HL-60/S4 (cell line): ENCODE results near the gene POP7.

Experiments used
- in situ Hi-C: fragments of 300-500 bp; cut with MboI; formaldehyde crosslinking; loops from 2 replicates; pipeline ENCODE4 v1.14.3; 2022; ENCODE audit warnings: low sequenced_read_pairs

The POP7 gene

DNA sequence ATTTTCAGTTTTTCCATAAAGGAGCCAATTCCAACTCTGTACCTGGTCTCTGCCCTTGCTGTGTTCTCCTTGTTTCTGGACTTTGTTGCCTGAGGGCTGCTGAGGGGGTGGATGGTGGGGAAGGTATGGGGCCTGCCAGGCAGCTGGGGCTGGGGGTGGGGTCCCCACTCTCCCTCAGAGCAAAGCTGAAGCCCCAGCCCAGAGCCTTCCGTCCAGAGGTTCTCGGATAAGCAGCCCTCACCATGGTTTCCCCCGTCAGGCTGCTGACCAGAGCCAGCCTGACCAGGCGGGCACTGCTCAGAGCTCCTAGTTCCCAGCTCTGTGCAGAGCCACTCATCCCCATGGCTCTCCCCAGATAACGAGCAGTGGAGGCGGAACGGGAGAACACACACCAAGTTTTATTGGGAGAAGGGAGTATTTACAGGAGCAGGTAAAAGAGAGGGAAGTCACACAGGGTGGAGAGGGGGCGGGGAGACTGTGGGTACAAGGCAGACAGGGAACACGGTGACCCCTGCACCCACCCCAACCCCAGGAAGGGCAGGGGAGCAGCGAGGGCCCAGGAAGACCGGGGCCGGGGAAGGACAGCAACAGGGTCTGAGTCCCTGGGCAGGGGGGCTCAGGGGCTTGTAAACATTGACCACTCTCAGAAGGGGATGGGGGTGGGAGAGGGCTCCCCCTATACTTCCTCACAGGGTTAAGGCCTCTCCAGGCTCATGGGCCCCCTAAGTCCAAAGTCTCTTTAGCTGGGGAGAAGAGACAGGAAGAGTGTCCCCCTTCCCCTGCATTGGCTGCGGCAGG, 26.6 kb upstream of the POP7 start:
- in situ Hi-C loops: no loop called here

DNA sequence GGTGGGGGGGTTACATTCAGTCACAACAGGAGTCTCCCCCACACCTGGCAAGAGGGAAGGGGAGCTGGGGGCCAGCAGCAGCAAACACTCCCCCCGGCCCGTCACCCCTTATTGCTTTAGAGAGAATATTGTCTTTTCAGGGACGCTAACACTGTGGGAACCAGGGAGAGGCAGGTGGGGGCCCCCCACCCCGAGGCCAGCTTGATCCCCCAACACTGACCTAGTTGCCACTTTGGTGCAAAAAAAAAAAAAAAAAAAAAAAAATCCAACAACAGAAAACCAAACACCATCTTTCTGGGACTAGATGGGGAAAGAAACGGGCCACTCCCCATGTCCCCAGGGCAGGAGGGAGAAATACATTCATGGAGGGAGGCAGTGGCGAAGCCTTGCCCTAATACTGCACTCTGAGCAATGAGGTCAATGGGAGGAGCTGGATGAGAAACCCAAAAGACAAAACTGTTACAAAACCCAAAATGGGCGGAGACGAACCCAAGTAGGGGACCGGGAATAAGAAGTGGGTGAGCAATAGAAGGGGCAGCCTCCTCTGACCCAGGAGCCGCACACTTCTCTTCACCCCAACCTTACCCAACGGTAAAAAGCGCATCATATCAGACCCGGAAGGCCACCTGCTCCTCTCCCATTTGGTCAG, 25.9 kb upstream of the POP7 start:
- in situ Hi-C loops: no loop called here

DNA sequence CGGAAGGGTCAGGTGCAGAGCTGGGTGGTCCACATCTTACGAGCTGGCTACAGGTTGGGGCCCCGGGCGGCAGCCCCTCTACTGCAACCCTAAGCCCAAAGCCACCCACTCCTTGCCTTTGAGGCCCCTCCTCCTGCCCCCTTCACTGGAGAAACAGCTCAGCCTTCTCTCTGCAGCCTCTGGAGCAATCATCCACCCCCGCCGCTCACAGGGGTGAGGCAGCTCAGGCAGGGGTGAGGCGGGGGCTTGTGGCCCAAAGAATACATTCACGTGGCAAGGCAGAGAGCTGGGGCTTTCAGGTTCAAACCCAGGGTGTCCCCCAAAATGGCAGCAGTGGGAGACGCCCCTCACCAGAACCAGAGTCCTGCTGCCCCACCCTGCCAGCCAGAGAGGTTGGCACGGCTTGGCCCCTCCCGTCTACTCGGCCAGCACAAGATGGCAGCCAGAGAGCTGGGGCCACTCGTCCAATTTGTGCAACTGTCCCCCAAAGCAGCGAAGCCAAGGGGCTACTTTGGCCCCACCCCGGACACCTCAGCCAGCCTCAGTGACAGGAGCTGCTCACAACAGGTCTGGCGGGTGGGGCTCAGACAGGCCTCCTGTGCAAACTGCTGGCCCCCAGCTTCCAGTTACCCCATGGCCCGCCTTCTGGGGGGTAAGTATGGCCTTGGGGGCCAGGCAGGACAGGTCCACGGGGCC, 25.2 kb upstream of the POP7 start:
- in situ Hi-C loops: no loop called here

DNA sequence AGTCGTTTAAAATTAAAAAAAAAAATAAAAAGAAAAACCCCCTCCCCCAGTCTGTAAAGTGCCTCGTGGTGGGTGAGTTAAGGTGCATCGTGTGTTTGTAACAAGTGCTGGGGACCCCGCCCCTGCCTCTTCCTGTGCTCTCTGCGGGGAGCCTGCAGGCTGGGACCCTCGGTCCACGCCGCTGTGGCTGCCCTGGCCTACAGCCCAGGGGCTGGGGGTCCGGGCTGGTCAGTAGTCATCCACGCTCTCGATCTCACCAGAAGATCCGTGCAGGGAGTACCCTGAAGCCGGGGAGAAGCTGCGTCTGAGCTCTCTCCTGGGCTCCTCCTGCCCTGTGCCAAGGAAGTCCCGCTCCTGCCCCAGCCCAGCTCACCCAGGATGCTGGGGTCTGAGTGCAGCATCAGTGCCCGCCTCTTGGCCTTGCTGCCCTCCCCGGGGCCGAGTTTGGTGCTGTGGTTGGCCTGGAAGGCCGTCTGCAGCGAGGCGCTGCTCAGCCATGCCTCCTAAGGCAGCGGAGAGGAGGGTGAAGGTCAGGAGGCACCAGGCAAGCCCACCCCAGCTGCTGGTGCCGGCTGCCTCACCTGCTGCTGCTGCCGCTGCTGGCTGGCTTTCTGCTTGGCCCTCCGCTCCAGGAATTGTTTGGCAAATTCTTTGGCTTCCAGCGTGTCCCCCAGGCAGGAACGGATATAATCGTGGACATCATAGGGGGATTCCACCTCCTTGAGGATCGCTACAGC, 24.3 kb upstream of the POP7 start:
- in situ Hi-C loops: no loop called here

DNA sequence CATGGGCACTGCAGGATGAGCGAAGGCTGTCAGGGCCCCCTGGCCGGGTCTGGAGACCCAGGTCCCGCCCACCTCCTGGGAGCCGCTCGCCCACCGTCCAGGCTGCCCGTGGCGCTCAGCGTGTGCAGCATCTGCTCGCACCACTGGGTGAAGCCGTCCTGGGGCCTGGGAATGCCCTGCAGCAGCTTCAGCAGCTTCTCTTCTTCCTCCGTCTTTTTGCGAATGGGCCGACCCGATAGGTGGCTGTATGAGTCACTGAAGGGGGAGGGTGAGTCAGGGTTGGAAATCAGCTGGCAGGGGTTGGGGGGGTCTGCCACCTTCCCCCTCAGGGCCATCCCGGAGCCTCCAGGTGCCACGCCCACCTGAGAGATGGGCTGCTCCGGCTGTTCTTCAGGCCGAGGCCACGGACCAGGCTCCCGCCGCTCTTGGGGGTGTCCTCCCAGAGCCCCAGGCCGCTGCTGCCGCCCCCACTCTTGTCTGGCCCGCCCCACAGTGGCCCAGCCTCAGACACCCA, 23.6 kb upstream of the POP7 start:
- in situ Hi-C loops: no loop called here

DNA sequence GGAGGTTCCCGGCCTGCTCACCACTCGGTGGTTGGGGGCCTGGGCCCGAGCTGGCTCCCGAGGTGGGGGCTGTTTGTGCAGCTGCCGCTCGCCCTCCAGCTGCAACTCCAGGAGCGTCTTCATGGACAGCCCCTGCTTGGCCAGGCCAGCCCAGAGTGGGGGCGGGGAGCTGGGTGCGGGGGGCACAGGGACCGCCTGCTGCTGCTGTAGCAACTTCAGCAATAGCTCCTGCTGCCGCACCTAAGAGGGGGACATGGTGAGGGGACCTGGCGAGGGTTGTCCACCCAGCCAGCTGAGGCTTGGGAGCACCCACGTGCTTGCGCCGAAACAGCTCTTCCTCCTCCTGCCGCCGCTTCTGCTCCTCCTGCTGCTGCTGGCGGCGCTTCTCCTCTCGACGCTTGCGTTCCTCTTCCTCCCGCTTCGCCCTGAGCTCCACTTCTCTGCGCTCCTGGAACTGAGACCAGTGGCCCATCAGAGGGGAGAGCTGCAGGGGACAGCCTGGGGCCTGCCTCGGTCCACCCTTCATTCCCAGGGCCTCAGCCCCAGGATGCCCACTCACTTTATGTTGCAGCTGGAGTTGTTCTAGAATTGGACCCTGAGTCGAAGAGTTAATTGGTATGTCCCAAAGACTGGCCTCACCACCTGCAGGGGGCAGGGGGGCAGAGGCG, 22.8 kb upstream of the POP7 start:
- in situ Hi-C loops: no loop called here

DNA sequence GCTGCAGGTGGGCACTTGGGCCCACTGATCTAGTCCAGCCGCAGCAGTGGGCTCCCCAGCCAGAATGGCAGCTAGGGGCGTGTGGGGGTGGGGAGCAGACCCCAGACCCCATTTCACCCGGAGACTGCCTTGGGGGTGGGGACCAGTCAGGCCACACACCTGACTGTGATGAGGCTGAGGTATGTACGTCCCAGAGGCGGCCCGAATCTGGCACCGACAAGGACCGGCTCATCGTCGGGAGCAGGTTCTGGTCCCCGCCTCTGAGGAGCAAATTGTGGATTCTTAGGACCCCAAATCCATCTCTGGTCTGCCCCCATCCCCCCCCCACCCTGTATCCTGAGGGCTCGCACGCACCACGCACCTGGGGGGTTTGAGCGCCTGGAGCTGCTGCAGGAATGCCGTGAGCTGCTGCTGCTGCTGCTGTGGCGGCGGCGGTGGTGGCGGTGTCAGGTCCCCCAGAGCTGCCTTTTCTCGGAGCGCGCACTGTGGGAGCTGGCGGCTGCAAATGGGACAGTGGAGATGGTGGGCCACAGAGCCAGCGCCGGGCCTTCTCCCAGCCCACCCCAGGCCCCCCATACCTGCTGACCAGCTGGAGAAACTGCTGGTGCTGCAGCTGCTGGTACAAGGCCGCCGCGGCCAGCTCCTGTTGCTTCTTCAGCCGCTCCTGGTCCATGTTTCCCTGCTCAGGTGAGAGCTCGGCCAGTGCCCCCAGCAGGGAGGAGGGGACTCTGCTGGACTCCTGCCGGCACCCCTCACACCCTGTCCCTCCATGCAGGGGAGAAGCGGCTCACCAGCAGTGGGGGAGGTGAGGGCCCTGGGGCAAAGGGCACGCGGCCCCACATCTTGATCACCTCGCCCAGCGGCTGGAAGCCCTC, 22.0 kb upstream of the POP7 start:
- in situ Hi-C loops: no loop called here

DNA sequence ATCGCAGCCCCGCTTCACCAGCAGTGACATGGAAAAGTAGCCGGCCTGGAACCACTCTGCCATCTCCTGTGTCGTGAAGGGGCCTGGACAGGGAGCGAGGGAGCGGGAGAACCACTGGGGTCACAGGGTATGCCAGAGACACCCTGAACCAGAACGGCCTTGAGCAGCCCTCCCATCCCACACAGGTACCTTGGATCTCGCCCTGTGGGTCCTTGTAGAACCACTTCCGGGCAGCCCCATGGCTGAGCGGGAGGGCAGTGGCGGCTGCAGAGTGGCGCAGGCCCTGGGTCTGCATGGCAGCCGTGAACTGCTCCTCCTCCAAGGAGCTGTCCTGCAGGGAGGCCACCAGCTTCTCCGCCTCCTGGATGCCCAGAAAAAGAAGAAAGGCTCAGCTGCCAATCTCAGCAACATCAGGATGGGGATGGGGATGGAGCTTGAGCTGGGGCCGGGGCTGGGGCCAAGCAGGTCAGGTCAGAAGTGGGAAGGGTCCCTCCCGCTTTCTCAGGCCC, 21.3 kb upstream of the POP7 start:
- in situ Hi-C loops: no loop called here

DNA sequence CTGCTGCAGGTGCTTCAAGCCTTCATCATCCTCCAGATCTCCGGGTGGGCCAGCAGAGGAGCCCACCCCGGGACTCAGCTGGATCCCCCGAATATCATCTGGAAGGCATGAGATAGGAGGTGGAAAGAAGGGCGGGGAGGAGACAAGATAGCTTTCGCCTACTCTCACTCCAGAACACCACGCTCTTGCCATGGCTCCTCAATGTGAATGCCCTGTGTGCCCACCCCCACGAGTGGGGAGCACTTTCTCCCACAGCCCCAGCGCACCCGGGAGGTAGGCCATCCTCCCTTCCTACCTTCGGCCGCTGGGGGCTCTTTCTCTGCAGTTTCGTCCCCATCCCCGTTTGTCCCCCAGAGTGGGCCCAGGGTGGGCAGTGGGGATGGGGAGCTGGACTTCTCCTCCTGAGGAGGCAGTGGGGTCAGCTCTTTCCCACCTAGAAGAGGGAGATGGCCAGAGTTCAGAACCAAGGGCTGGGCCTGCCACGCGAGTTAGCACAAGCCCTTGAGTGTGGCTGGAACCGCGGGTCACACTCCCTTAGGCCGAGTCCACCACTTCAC, 20.8 kb upstream of the POP7 start:
- in situ Hi-C loops: no loop called here

DNA sequence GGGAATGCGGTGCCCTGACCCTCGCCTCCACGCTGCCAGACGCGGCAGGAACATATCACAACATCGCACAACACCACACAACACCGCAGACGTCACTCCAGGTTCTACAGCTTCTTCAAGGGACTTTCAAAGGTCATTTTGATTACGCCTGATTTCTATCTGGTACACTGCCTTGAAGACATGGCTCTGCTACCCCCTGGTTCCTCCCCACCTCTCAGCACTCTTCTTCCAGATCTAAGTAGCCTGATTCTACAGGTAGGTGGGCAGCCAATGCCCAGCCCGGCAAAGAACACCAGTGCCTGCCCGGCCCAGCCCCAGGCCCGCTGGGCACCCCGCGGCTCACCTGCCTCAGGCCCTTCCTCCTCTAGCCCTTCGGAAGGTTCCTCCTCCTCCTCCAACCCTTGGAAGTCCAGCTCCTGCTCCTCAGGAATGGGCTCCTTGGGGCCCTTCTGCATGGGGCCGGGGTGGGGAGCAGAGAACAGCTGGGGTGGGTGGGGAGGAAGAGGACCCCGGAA, 20.2 kb upstream of the POP7 start:
- in situ Hi-C loops: no loop called here

DNA sequence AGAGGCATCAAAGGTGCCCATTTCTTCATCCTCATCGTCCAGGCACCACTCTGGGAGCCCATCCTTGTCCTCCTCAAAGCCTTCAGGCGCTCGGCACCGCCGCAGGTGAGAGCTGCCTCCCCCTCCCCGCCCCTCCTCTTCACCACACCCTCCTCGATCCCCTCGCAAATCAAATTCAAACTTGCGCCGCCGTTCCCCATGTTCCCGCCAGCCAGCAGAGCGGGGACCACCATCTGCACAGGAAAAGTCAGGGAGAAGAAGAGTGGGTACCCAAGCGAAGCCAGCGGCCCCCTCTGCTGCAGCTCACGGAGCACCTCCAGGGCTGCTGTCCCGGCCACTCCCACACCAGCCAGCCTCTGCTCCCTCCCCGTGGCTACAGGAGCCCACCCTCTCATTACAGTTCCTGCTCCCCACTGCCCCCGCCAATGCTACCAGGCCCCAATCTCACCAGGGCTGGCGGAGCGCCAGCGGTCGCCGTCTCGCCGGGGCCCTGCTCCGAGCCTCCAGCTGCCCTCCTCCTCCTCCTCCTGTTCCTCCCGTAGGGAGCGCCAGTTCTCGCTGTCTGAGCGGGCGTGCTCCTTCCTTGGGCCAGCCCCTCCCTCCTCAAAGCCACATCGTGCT, 19.6 kb upstream of the POP7 start:
- in situ Hi-C loops: no loop called here

DNA sequence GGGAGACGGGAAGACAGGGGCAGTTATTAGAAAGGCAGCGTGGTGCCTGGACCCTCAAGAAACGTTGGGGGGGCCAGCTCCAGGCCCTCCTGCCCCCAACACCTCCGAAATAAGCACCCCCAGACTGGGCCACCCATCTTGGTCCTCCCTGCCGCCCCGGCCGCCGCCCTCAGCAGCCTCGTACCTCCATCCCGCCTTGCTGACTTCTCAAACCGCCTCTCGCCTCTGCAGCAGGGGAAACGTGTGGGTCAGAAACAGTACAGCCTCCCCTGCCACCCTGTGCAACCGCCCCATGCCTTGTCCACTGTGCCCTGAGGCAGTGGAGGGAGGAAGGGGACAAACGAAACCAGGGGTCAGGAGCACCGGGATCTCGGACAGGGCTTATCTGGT, 19.1 kb upstream of the POP7 start:
- in situ Hi-C loops: no loop called here

DNA sequence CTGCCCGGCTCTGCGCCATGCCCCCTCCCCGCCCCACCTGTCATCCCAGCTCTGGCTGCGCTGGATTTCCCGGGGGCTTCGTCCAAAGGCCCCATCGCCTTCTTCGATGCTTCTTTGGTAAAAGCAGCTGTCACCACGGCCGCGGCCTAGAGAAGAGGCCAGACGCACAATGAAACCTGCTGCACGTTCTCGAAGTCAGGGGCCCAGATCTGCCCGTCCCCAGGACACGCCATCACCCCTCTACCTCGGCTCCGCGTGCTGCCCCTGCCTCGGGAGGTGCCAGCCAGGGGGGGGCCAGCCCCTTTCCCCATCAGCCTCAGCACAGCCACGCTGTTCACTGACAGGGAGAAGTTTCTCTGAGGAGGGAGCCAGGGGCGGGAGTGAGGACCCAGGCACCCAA, 18.7 kb upstream of the POP7 start:
- in situ Hi-C loops: no loop called here

DNA sequence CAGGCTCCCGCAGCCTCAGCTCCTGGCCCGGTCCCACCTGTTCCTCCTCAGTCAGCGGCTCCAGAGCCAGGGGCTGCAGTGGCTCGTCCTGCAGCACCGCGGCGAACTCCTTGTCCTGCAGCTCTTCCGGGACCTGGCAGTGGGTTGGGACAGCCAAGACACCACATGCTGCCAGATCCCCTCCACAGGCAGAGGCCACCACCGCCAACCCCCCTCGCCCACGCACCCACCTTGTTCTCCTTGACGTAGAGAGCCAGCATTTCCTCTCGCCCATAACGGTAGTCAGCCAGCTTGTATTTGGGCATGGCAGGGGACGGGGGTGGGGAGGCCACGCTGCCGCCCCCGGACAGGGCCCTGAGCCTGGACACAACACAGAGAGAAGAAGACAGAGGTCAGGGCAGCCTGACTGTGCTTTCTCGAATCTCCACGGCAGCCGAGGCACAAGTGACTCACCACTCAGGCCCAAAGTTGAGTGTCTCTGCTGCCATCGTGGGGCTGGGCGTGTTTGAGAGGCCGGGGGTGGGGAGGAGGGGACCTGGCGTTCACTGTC, 18.1 kb upstream of the POP7 start:
- in situ Hi-C loops: no loop called here

DNA sequence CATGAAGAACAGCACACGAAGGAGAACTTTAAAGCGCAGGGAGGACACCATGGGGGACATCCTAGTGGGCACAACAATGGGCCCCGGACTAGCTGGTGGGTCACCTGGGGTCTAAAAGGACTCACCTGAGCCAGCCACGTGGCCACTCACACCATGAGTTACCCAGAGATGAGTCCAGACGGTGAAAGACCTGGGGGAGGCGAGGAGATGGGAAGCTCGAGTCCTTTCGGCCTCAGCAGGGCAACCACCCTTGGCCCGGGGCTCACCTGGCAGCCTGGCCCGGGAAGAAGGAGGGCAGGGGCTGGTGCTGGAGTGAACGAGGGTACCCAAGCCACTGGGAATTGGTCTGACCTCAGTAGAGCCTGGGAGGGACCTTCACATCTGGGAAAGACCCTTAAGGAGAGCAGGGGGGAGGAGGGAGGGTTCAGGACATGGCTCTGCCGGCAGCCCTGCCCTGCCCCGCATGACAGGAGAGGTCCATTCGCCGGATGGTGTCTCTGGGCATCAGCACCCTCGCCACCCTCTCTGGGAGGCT, 17.5 kb upstream of the POP7 start:
- in situ Hi-C loops: no loop called here

DNA sequence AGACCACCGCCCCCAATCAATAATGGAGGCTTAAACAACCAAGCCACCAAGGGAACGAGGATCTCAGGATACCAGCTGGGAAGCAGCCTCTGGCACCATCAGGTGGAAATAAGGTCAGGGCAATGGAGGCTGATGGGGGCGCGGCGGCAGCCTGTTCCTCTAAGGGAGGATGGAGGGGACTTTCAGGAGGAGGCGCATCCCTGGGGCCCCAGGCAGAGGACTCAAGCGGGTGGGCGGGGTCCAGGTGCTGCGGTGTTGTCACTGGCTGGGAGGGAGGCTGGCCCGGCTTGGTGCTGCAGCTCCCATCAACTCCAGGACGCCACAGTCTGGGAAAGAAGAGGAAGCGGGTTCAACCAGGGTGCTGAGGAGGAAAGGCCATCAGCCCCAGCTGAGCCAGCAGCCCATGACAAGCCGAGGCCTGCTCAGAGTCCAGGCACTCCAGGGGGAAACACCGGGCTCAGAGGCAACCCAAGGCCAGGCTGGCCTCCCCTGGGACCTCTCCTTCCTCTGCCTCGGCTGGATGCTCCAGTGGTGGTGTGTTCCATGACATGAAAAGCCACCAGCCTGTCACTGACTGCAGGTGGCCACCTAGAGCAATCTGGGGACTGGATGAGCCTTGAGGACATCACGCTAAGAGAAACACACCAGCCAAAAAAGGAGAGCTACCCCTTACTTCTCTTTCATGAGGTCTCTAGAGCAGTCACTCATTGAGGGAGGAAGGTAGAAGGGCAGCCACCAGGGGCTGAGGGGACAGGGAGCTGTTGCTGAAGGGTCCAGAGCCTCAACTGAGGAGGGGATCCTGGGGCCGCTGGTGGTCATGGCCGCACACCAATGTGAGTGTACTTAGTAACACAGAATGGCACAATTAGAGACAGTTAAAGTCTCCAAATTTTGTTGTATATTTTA, 16.4 kb upstream of the POP7 start:
- in situ Hi-C loops: no loop called here
